GM19025 (cell line): ENCODE measurements around the gene ZFYVE9.
"Not testable (repeated sequence)": the region's sequence is repeated elsewhere in the genome, so short reads cannot be mapped to it uniquely, and the experiment has no call there.

Source experiments
- ATAC-seq: cut with Tn5 transposase; IDR thresholded peaks from one replicate; pipeline ENCODE4 v1.9.1; 2021; ENCODE audit warnings: mild to moderate bottlenecking, low read depth, moderate library complexity; ENCODE audit not compliant: unreplicated experiment

ZFYVE9 gene

GRCh38 chr1:52141513-52142219 lies at the start of gene ZFYVE9:
Gene ZFYVE9 (plus strand): TSS chr1:52142089. CDS start chr1:52233207, 91,118 bp downstream.
- ATAC-seq, result peak; percentile 74

GRCh38 chr1:52094300-52094699 lies 47.6 kb upstream of the ZFYVE9 start:
- ATAC-seq, result not testable (repeated sequence)

GRCh38 chr1:52096216-52096615 lies 45.7 kb upstream of the ZFYVE9 start:
- ATAC-seq, result no peak

- no peak for ATAC-seq
These were observed 43.6 kb upstream of the ZFYVE9 start for GRCh38 chr1:52098139-52098871.

GRCh38 chr1:52102336-52103013 lies 39.4 kb upstream of the ZFYVE9 start:
- ATAC-seq, result no peak

- no peak for ATAC-seq
These were observed 30.4 kb upstream of the ZFYVE9 start for GRCh38 chr1:52111492-52111891.

- no peak for ATAC-seq
These were observed 29.4 kb upstream of the ZFYVE9 start for GRCh38 chr1:52112489-52112888.

GRCh38 chr1:52119301-52120079 lies 22.4 kb upstream of the ZFYVE9 start:
- ATAC-seq, result no peak

GRCh38 chr1:52122384-52122783 lies 19.5 kb upstream of the ZFYVE9 start:
- no peak for ATAC-seq

- ATAC-seq, result no peak
These were observed 18.3 kb upstream of the ZFYVE9 start for GRCh38 chr1:52123622-52124021.

GRCh38 chr1:52125736-52126359 lies 16.0 kb upstream of the ZFYVE9 start:
- ATAC-seq, result no peak

- no peak for ATAC-seq
These were observed 14.4 kb upstream of the ZFYVE9 start for GRCh38 chr1:52127181-52128180.

GRCh38 chr1:52139817-52140540 lies 1.9 kb upstream of the ZFYVE9 start:
- ATAC-seq, result peak; percentile 46

GRCh38 chr1:52140633-52141512 lies 1.0 kb upstream of the ZFYVE9 start:
- no peak for ATAC-seq

GRCh38 chr1:52142220-52143183 lies 613 bp downstream of the ZFYVE9 start:
- ATAC-seq, result peak; percentile 32

GRCh38 chr1:52145137-52145536 lies 3.2 kb downstream of the ZFYVE9 start:
- ATAC-seq, result no peak
